PC-3 (cell line): ENCODE data around the gene SH3RF1. TPM values are rescaled to one million over a fixed set of nuclear protein-coding genes. Genes with fewer than 3 reads are reported as not detected.
A peak's percentile ranks its signal among the peaks of the same experiment; 100 is the strongest.

Experiments
- ATAC-seq: fragments of 200-7000 bp; cut with Tn5 transposase; 2 replicates; pipeline ENCODE4 v1.9.1; 2020; ENCODE audit warnings: mild to moderate bottlenecking, moderate library complexity
- BruUV-seq: library from RNA; stranded (reverse); fragments of 400-500 nt; replicated peaks from 2 replicates; lab custom pipeline; 2021; lab: Mats Ljungman, UMichigan
- CTCF ChIA-PET: fragments of 300-600 bp; sonication (Branson Sonifier 250); formaldehyde crosslinking; loops from one replicate; lab custom pipeline; 2022; ENCODE audit warnings: antibody characterized with exemption; lab: Charles Lee
- POLR2A ChIA-PET: fragments of 300-600 bp; sonication (Branson Sonifier 250); formaldehyde crosslinking; loops from one replicate; lab custom pipeline; 2022; ENCODE audit warnings: antibody characterized with exemption; ENCODE audit not compliant: unreplicated experiment; lab: Charles Lee
- DNase-seq: peaks from one replicate; pipeline ENCODE4 v3.0.0-alpha.2; 2015
- H2AFZ ChIP-seq: fragments of 300-600 bp; sonication (generic); 2 replicates; pipeline ENCODE4 v1.6.0; 2016; ENCODE audit warnings: antibody characterized with exemption, low read length
- H3F3A ChIP-seq: fragments of 300-600 bp; sonication (generic); one replicate; pipeline ENCODE4 v1.6.0; 2017; ENCODE audit warnings: antibody characterized with exemption, low read length, control low read depth, mild to moderate bottlenecking; ENCODE audit not compliant: unreplicated experiment
- H3K27ac ChIP-seq: fragments of 300-600 bp; sonication (generic); 2 replicates; pipeline ENCODE4 v1.5.1; 2016; ENCODE audit warnings: mild to moderate bottlenecking, low read length
- H3K27me3 ChIP-seq: fragments of 300-600 bp; sonication (generic); 2 replicates; pipeline ENCODE4 v1.6.1; 2016; ENCODE audit warnings: low read length, mixed read lengths
- H3K36me3 ChIP-seq: fragments of 300-600 bp; sonication (generic); 2 replicates; pipeline ENCODE4 v1.6.1; 2016; ENCODE audit warnings: low read depth, mixed run types, low read length, mixed read lengths
- H3K4me1 ChIP-seq: fragments of 300-600 bp; sonication (generic); 2 replicates; pipeline ENCODE4 v1.5.1; 2016; ENCODE audit warnings: low read length; ENCODE audit not compliant: insufficient read depth
- H3K4me2 ChIP-seq: fragments of 300-600 bp; sonication (generic); 2 replicates; pipeline ENCODE4 v1.6.0; 2016; ENCODE audit warnings: low read length
- H3K4me3 ChIP-seq: fragments of 300-600 bp; sonication (generic); 2 replicates; pipeline ENCODE4 v1.5.1; 2016; ENCODE audit warnings: mild to moderate bottlenecking, low read length, mixed read lengths
- H3K79me2 ChIP-seq: fragments of 300-600 bp; sonication (generic); 2 replicates; pipeline ENCODE4 v1.6.1; 2017; ENCODE audit warnings: low read length, mixed read lengths
- H3K9ac ChIP-seq: fragments of 300-600 bp; sonication (generic); 2 replicates; pipeline ENCODE4 v1.6.0; 2016; ENCODE audit warnings: mild to moderate bottlenecking, low read length
- H3K9me2 ChIP-seq: fragments of 300-600 bp; sonication (generic); replicated peaks from 2 replicates; pipeline ENCODE4 v1.6.1; 2016; ENCODE audit warnings: mixed run types, low read length, mixed read lengths
- H3K9me3 ChIP-seq: fragments of 300-600 bp; sonication (generic); 2 replicates; pipeline ENCODE4 v1.6.1; 2016; ENCODE audit warnings: low read length, mixed read lengths
- H4K20me1 ChIP-seq: fragments of 300-600 bp; sonication (generic); 2 replicates; pipeline ENCODE4 v1.6.1; 2016; ENCODE audit warnings: low read length, mixed read lengths
- CTCF ChIP-seq: fragments of 300-600 bp; sonication (generic); conservative IDR thresholded peaks from 2 replicates; pipeline ENCODE4 v1.5.1; 2017; ENCODE audit warnings: antibody characterized with exemption, low read depth, mild to moderate bottlenecking, low read length
- EZH2 ChIP-seq: fragments of 300-600 bp; sonication (generic); IDR thresholded peaks from one replicate; pipeline ENCODE4 v1.6.1; 2017; ENCODE audit warnings: antibody characterized with exemption, mild to moderate bottlenecking, low read length; ENCODE audit not compliant: unreplicated experiment
- EZH2phosphoT487 ChIP-seq: fragments of 300-600 bp; sonication (generic); IDR thresholded peaks from 2 replicates; pipeline ENCODE4 v1.6.1; 2018; ENCODE audit warnings: mild to moderate bottlenecking, antibody characterized with exemption, low read length, borderline replicate concordance
- intact Hi-C: fragments of 100-400 bp; cut with micrococcal nuclease; formaldehyde crosslinking; loops from 2 replicates; pipeline ENCODE4 v1.9.0; 2023
- total RNA-seq: library from RNA; depleted of rRNA; stranded (reverse); fragments of >200 nt; gene quantifications from 2 replicates; pipeline ENCODE4 v1.2.3, GENCODE V29; 2014

SH3RF1 gene
- total RNA-seq, 1 experiment from 2014 or later: 21.0 TPM

- Histone ChIP-seq H3K27ac (no peak overlapping the region), H3K9me2 (no peaks in the 10 kb centered on the region), H3K4me3 (no peak overlapping the region), H3K36me3 (peaks cover 4% of the 10 kb centered on the region; the same call in 1 of the 2 replicates), H3K27me3 (no peaks in the 10 kb centered on the region), H2AFZ (no peak overlapping the region), H3K9me3 (no peaks in the 10 kb centered on the region), H4K20me1 (no peaks in the 10 kb centered on the region), H3K79me2 (0 out of 2 replicates have a peak, but pooled peaks cover 16% of the 10 kb centered on the region), H3K4me2 (no peak overlapping the region), H3K4me1 (peaks cover 44% of the 10 kb centered on the region), H3F3A (no peaks in the 10 kb centered on the region), H3K9ac (no peak overlapping the region)
- no peak for TF ChIP-seq CTCF
- TF ChIP-seq EZH2phosphoT487: no peak
- no peak for TF ChIP-seq EZH2
- ChIA-PET POLR2A (interaction anchor here (0.6 kb wide), 1 partner anchor 134 kb away, joined by 3 read pairs; no protein-coding TSS in a partner anchor), CTCF (no interaction called here)
- DNase-seq (no peak), ATAC-seq (no peak)
- BruUV-seq: no TSS peak
- intact Hi-C loops: no loop called here
Observed at GRCh38 chr4:169144061-169144600, 126.6 kb downstream of the SH3RF1 start.

GRCh38 chr4:169143335-169143734 is 127.4 kb downstream of the SH3RF1 start:
- ATAC-seq (peak; percentile 27), DNase-seq (no peak)
- H3K79me2 ChIP-seq: 0 out of 2 replicates have a peak, but pooled peaks cover 11% of the 10 kb centered on the region
- H3F3A ChIP-seq: no peaks in the 10 kb centered on the region
- no peak overlapping the region for H3K4me2 ChIP-seq
- no peak for TF ChIP-seq EZH2phosphoT487
- no peak for TF ChIP-seq EZH2
- no peak for TF ChIP-seq CTCF
- CTCF ChIA-PET: interaction anchor here (0.6 kb wide), 1 partner anchor 163 kb away, joined by 4 read pairs; no protein-coding TSS in a partner anchor
- H3K27ac ChIP-seq: no peak overlapping the region
- H2AFZ ChIP-seq: no peak overlapping the region
- H3K4me3 ChIP-seq: no peak overlapping the region
- H3K27me3 ChIP-seq: no peaks in the 10 kb centered on the region
- no peaks in the 10 kb centered on the region for H3K9me2 ChIP-seq
- intact Hi-C loops: no loop called here
- H4K20me1 ChIP-seq: no peaks in the 10 kb centered on the region
- POLR2A ChIA-PET: no interaction called here
- H3K4me1 ChIP-seq: peaks cover 39% of the 10 kb centered on the region
- H3K9ac ChIP-seq: no peak overlapping the region
- no peaks in the 10 kb centered on the region for H3K9me3 ChIP-seq
- peaks cover 4% of the 10 kb centered on the region; the same call in 1 of the 2 replicates for H3K36me3 ChIP-seq
- BruUV-seq: no TSS peak

- peak; percentile 90 for ATAC-seq
- H3K4me3 ChIP-seq: no peak overlapping the region
- no peak overlapping the region for H3K4me2 ChIP-seq
- no peak overlapping the region for H3K27ac ChIP-seq
- H3K36me3 ChIP-seq: peaks cover 4% of the 10 kb centered on the region; the same call in 1 of the 2 replicates
- peak; percentile 37 for DNase-seq
- no peak overlapping the region for H2AFZ ChIP-seq
- no peaks in the 10 kb centered on the region for H4K20me1 ChIP-seq
- BruUV-seq: no TSS peak
- H3K9me3 ChIP-seq: no peaks in the 10 kb centered on the region
- no peaks in the 10 kb centered on the region for H3F3A ChIP-seq
- TF ChIP-seq CTCF (no peak), EZH2 (no peak), EZH2phosphoT487 (no peak)
- no peaks in the 10 kb centered on the region for H3K9me2 ChIP-seq
- POLR2A ChIA-PET: no interaction called here
- intact Hi-C loops: no loop called here
- H3K9ac ChIP-seq: no peak overlapping the region
- CTCF ChIA-PET: no interaction called here
- 0 out of 2 replicates have a peak, but pooled peaks cover 11% of the 10 kb centered on the region for H3K79me2 ChIP-seq
- peaks cover 35% of the 10 kb centered on the region for H3K4me1 ChIP-seq
- H3K27me3 ChIP-seq: no peaks in the 10 kb centered on the region
Observed at GRCh38 chr4:169142906-169143305, 127.8 kb downstream of the SH3RF1 start.
